Measurements from ENCODE around the gene ANK3.

DNA sequence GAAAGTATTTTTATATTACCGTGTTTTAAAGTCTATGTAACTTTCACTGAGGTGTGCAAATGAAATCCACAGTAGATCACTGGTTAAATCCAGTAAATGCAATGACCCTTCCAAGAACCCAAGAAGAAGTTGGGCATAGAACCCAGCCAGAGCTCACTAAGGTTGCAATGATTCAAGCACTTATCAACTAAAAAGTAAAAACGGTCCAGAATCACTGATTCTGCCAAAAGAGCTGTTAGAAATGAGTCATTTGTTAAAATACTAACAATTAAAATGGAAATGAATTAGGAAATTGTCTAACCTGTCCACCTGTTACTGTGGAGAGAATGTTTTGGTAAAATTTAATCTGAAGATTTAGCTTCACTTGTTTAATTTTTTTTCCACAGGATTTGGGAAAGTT is 74.4 kb downstream of the ANK3 start:
- TF ChIP-seq, protein P1, sequence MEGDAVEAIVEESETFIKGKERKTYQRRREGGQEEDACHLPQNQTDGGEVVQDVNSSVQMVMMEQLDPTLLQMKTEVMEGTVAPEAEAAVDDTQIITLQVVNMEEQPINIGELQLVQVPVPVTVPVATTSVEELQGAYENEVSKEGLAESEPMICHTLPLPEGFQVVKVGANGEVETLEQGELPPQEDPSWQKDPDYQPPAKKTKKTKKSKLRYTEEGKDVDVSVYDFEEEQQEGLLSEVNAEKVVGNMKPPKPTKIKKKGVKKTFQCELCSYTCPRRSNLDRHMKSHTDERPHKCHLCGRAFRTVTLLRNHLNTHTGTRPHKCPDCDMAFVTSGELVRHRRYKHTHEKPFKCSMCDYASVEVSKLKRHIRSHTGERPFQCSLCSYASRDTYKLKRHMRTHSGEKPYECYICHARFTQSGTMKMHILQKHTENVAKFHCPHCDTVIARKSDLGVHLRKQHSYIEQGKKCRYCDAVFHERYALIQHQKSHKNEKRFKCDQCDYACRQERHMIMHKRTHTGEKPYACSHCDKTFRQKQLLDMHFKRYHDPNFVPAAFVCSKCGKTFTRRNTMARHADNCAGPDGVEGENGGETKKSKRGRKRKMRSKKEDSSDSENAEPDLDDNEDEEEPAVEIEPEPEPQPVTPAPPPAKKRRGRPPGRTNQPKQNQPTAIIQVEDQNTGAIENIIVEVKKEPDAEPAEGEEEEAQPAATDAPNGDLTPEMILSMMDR (IDR thresholded peaks at IDR 0.05): no peak
- no peak for TF ChIP-seq POLR2A (IDR thresholded peaks at IDR 0.05)
